Activated naive CD4-positive, alpha-beta T cell treated with anti-CD3 and anti-CD28 coated beads, Interleukin-2, amount 50 U/mL, for 72 hours (primary cell): Measurements from ENCODE around the gene ICE1. TPM values are rescaled to one million over a fixed set of nuclear protein-coding genes. Genes with fewer than 3 reads are reported as not detected.
A peak's percentile ranks its signal among the peaks of the same experiment; 100 is the strongest.

Source experiments
- ATAC-seq, 2 donors: fragments of 150-1000 bp; cut with Tn5 transposase; 2 replicates each; pipeline ENCODE4 v1.10.0; 2021; ENCODE audit warnings: mild to moderate bottlenecking in 2 of 2, moderate library complexity in 2 of 2
- DNase-seq, 2 donors: peaks; one replicate each; pipeline ENCODE4 v3.0.0; 2021 to 2022; ENCODE audit warnings: low spot score in 2 of 2
- H3K27ac Mint-ChIP-seq, 2 donors: one replicate each; pipeline ENCODE4 v1.8.0; 2022; ENCODE audit warnings: mild to moderate bottlenecking in 2 of 2, mixed read lengths in 2 of 2
- H3K36me3 Mint-ChIP-seq, 2 donors: one replicate each; pipeline ENCODE4 v1.8.0; 2022; ENCODE audit warnings: mixed read lengths in 2 of 2
- H3K9me3 Mint-ChIP-seq, 2 donors: one replicate each; pipeline ENCODE4 v1.8.0; 2022; ENCODE audit warnings: mixed read lengths in 2 of 2
- total RNA-seq, 2 donors: library from RNA; stranded (reverse); gene quantifications; one replicate each; pipeline ENCODE4 v1.2.3, GENCODE V29; 2022

Gene ICE1
- total RNA-seq, 2 donors from 2014 or later, result 19.2 to 24.9 TPM

GRCh38 chr5:5524327-5524726, 101.8 kb downstream of the ICE1 start:
- DNase-seq, result no peak
- peak in 1 of 2 donors; percentile 8 for ATAC-seq
- Mint-ChIP-seq H3K36me3 (peaks cover 34 to 42% of the 10 kb centered on the region in 2 donors), H3K27ac (peak overlapping the region; percentile 29 to 44), H3K9me3 (peaks cover 11 to 32% of the 10 kb centered on the region in 2 donors)

GRCh38 chr5:5531371-5531770, 108.9 kb downstream of the ICE1 start:
- no peak for ATAC-seq
- Mint-ChIP-seq H3K9me3 (peaks cover 0 to 3% of the 10 kb centered on the region in 2 donors), H3K27ac (peak overlapping the region in 1 of 2 donors; percentile 46), H3K36me3 (peaks cover 0 to 20% of the 10 kb centered on the region in 2 donors)
- DNase-seq, result no peak

DNA sequence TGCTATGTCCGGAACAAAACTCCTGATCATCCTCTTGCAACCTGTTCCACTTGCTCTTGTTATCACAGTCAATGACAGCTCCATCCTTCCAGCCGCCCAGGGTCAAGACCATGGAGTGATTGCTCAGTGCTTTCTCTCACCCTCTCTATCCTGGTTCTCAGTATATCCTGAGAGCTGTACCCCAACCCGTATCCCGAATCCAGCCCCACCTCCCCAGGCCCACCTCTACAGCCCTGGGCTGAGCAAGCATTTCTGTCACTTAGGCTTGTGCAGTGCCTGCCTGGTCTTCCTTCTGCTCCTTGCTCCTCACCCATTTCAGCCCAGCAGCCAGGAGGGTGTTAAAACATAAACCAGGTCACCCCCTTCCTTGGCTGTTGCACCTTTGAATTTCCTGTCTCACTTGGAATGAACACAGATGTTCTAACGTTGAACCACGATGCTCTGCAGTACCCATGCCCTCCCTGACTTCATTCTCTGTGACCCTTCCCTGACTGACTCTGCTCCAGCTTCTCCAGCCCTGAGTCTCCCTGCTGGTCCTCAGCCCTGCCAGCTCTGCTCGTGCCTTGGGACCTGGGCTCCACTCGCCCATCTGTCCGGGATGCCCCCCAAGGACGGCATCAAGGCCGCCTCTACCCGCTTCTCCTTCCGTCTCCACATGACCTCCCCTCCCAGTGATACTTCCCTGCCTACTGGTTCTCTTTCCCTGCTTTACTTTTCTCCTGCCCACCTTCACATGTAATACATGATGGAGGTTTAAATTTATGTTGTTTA, 110.0 kb downstream of the ICE1 start:
- H3K9me3 Mint-ChIP-seq, result peaks cover 0 to 3% of the 10 kb centered on the region in 2 donors
- ATAC-seq (no peak), DNase-seq (no peak)
- H3K36me3 Mint-ChIP-seq, result peaks cover 0 to 12% of the 10 kb centered on the region in 2 donors
- H3K27ac Mint-ChIP-seq, result no peak overlapping the region

- ATAC-seq (no peak), DNase-seq (no peak)
- peaks cover 0 to 3% of the 10 kb centered on the region in 2 donors for H3K9me3 Mint-ChIP-seq
- H3K27ac Mint-ChIP-seq, result peak overlapping the region in 1 of 2 donors; percentile 16
- peaks cover 0 to 8% of the 10 kb centered on the region in 2 donors for H3K36me3 Mint-ChIP-seq
Observed at GRCh38 chr5:5533927-5534326, 111.5 kb downstream of the ICE1 start.

- peak overlapping the region in 1 of 2 donors; percentile 16 for H3K27ac Mint-ChIP-seq
- DNase-seq (no peak), ATAC-seq (no peak)
- peaks cover 0 to 3% of the 10 kb centered on the region in 2 donors for H3K9me3 Mint-ChIP-seq
- H3K36me3 Mint-ChIP-seq, result peaks cover 0 to 8% of the 10 kb centered on the region in 2 donors
Observed at GRCh38 chr5:5534333-5534732, 111.9 kb downstream of the ICE1 start.

GRCh38 chr5:5536871-5537270, 114.4 kb downstream of the ICE1 start:
- H3K9me3 Mint-ChIP-seq, result peaks cover 0 to 7% of the 10 kb centered on the region in 2 donors
- ATAC-seq, result no peak
- H3K36me3 Mint-ChIP-seq, result peaks cover 0 to 4% of the 10 kb centered on the region in 2 donors
- no peak for DNase-seq
- no peak overlapping the region for H3K27ac Mint-ChIP-seq

GRCh38 chr5:5537426-5537825, 114.9 kb downstream of the ICE1 start:
- Mint-ChIP-seq H3K9me3 (peaks cover 0 to 7% of the 10 kb centered on the region in 2 donors), H3K36me3 (no peaks in the 10 kb centered on the region), H3K27ac (no peak overlapping the region)
- DNase-seq, result no peak
- no peak for ATAC-seq

- Mint-ChIP-seq H3K36me3 (no peaks in the 10 kb centered on the region), H3K27ac (no peak overlapping the region), H3K9me3 (peaks cover 0 to 7% of the 10 kb centered on the region in 2 donors)
- no peak for ATAC-seq
- DNase-seq, result no peak
Observed at GRCh38 chr5:5539590-5539989, 117.1 kb downstream of the ICE1 start.
